ENCODE measurements around the gene BCAS3.

Gene BCAS3

GRCh38 chr17:60893475-60893874 lies 215.8 kb downstream of the BCAS3 start:
- no peak overlapping the region for H2AFZ ChIP-seq
- no peaks in the 10 kb centered on the region for H3K27me3 ChIP-seq (ENCODE audit: control insufficient read depth, insufficient read depth, low read length)
- no peak overlapping the region for H3K4me3 ChIP-seq (ENCODE audit: low read depth, low read length)
- no peak overlapping the region for H3K9ac ChIP-seq
- no peaks in the 10 kb centered on the region for H3K36me3 ChIP-seq (ENCODE audit: control insufficient read depth, insufficient read depth, low read length)
- H3K4me1 ChIP-seq = no peaks in the 10 kb centered on the region
- H3K79me2 ChIP-seq = no peaks in the 10 kb centered on the region
- H3K9me3 ChIP-seq (ENCODE audit: control insufficient read depth, low read length) = no peaks in the 10 kb centered on the region
- H3K27ac ChIP-seq = no peak overlapping the region
- H3K4me2 ChIP-seq (ENCODE audit: low read length) = no peak overlapping the region
- no peak for TF ChIP-seq CTCF (IDR thresholded peaks at IDR 0.05)

DNA sequence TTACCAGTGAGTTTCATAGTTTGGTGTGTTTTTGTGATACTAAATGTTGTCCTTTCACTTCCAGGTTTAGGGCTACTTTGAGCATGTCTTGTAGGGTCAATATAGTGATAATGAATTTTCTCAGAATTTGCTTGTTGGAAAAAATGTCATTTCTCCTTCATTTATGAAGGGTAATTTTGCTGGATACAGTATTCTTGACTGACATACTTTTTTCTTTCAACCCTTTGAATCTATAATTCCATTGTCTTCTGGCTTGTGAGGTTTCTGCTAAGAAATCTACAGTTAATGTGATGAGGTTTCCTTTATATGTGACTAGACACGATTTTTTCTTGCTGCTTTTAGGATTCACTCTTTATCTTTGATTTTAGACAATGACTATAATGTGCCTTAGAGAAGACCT lies 219.3 kb downstream of the BCAS3 start:
- H3K27ac ChIP-seq = no peak overlapping the region
- H3K27me3 ChIP-seq (ENCODE audit: control insufficient read depth, insufficient read depth, low read length) = no peaks in the 10 kb centered on the region
- no peak for TF ChIP-seq CTCF (IDR thresholded peaks at IDR 0.05)
- H2AFZ ChIP-seq = no peak overlapping the region
- no peak overlapping the region for H3K4me2 ChIP-seq (ENCODE audit: low read length)
- H3K9me3 ChIP-seq (ENCODE audit: control insufficient read depth, low read length) = no peaks in the 10 kb centered on the region
- no peaks in the 10 kb centered on the region for H3K79me2 ChIP-seq
- no peak overlapping the region for H3K9ac ChIP-seq
- no peaks in the 10 kb centered on the region for H3K36me3 ChIP-seq (ENCODE audit: control insufficient read depth, insufficient read depth, low read length)
- no peak overlapping the region for H3K4me3 ChIP-seq (ENCODE audit: low read depth, low read length)
- H3K4me1 ChIP-seq = no peaks in the 10 kb centered on the region

DNA sequence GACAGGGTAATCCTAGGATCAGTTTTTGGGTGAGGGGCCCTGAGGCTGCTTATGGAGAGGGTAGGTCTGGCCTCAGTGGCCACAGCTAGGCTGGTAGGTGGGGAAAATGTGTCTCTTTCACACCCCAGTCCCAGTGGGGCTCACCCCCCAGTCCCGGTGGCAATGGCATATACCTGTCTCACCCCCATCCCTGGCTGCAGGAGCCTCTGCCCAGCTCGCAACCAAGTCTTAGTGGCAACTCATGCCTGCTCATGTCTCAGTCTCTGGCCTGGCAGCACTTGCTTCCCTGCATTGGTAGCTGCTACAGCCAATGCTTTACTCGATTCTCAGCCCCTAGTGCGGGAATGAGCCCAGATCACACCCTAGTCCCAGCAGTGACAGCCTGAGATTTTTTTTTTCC lies 221.5 kb downstream of the BCAS3 start:
- no peak for TF ChIP-seq CTCF (IDR thresholded peaks at IDR 0.05)
- Histone ChIP-seq H3K4me2 (ENCODE audit: low read length) (no peak overlapping the region), H3K4me3 (ENCODE audit: low read depth, low read length) (no peak overlapping the region)

DNA sequence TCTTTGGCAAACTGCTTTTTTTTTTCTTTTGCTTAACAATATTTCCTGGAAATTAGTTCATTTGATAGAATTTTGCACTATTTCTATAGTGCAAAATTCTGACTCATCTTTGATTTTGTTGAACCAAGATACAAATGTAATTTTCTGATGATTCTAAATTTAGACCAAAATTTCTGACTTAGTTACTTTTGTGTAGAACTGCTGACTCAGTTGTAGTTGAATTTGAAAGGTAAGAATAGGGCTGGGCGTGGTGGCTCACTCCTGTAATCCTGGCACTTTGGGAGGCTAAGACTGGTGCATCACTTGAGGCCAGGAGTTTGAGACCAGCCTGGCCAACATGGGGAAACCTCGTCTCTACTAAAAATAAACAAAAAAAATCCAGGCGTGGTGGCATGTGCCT lies 223.0 kb downstream of the BCAS3 start:
- H2AFZ ChIP-seq = no peak overlapping the region
- H3K4me2 ChIP-seq (ENCODE audit: low read length) = no peak overlapping the region
- H3K79me2 ChIP-seq = no peaks in the 10 kb centered on the region

More for the DNA sequence above, 221.5 kb downstream of the BCAS3 start:
- Histone ChIP-seq H2AFZ (no peak overlapping the region), H3K79me2 (no peaks in the 10 kb centered on the region), H3K36me3 (ENCODE audit: control insufficient read depth, insufficient read depth, low read length) (no peaks in the 10 kb centered on the region), H3K4me1 (no peaks in the 10 kb centered on the region), H3K27ac (no peak overlapping the region), H3K9ac (no peak overlapping the region), H3K27me3 (ENCODE audit: control insufficient read depth, insufficient read depth, low read length) (no peaks in the 10 kb centered on the region), H3K9me3 (ENCODE audit: control insufficient read depth, low read length) (no peaks in the 10 kb centered on the region)

More for the DNA sequence above, 223.0 kb downstream of the BCAS3 start:
- Histone ChIP-seq H3K4me1 (no peaks in the 10 kb centered on the region), H3K9ac (no peak overlapping the region), H3K36me3 (ENCODE audit: control insufficient read depth, insufficient read depth, low read length) (no peaks in the 10 kb centered on the region), H3K4me3 (ENCODE audit: low read depth, low read length) (no peak overlapping the region), H3K27me3 (ENCODE audit: control insufficient read depth, insufficient read depth, low read length) (no peaks in the 10 kb centered on the region), H3K9me3 (ENCODE audit: control insufficient read depth, low read length) (no peaks in the 10 kb centered on the region), H3K27ac (no peak overlapping the region)
- TF ChIP-seq CTCF (IDR thresholded peaks at IDR 0.05) = no peak
